Muscle of arm (tissue), 12 donors: ENCODE data around the gene OLA1. TPM values are rescaled to one million over a fixed set of nuclear protein-coding genes. Genes with fewer than 3 reads are reported as not detected.
A peak's percentile ranks its signal among the peaks of the same experiment; 100 is the strongest.

Experiments
- DNase-seq: peaks from one replicate; pipeline ENCODE4 v3.0.0-alpha.2; 2013
- polyA plus RNA-seq, 12 donors: library from polyadenylated mRNA; unstranded; fragments of 120-200 nt; gene quantifications; one replicate each; pipeline ENCODE4 v1.2.1, GENCODE V29; 2013; ENCODE audit not compliant: insufficient read length in 12 of 12

Gene OLA1
- polyA plus RNA-seq, 12 donors, result 180 to 284 (median 252) TPM; not detected in 1

- no peak for DNase-seq
Observed at GRCh38 chr2:174067815-174068214, 180.5 kb downstream of the OLA1 start.

GRCh38 chr2:174066871-174067270 is 181.5 kb downstream of the OLA1 start:
- DNase-seq, result no peak

GRCh38 chr2:174063492-174064092 is 184.7 kb downstream of the OLA1 start:
- no peak for DNase-seq

GRCh38 chr2:174062934-174063333 is 185.4 kb downstream of the OLA1 start:
- DNase-seq, result no peak

- DNase-seq, result no peak
Observed at GRCh38 chr2:174059884-174060244, 188.5 kb downstream of the OLA1 start.

- DNase-seq, result no peak
Observed at GRCh38 chr2:174059178-174059883, 189.0 kb downstream of the OLA1 start.

- no peak for DNase-seq
Observed at GRCh38 chr2:174058456-174058855, 189.9 kb downstream of the OLA1 start.

GRCh38 chr2:174058026-174058425 is 190.3 kb downstream of the OLA1 start:
- DNase-seq, result no peak

GRCh38 chr2:174054926-174055325 is 193.4 kb downstream of the OLA1 start:
- DNase-seq, result no peak

GRCh38 chr2:174053355-174054151 is 194.8 kb downstream of the OLA1 start:
- DNase-seq, result no peak

- DNase-seq, result no peak
Observed at GRCh38 chr2:174052584-174052976, 195.8 kb downstream of the OLA1 start.

- no peak for DNase-seq
Observed at GRCh38 chr2:174051741-174052583, 196.4 kb downstream of the OLA1 start.

GRCh38 chr2:174051068-174051467 is 197.3 kb downstream of the OLA1 start:
- no peak for DNase-seq

GRCh38 chr2:174049895-174050294 is 198.4 kb downstream of the OLA1 start:
- DNase-seq, result no peak

- DNase-seq, result no peak
Observed at GRCh38 chr2:174048243-174048642, 200.1 kb downstream of the OLA1 start.

- DNase-seq, result no peak
Observed at GRCh38 chr2:174047746-174048145, 200.6 kb downstream of the OLA1 start.

- DNase-seq, result no peak
Observed at GRCh38 chr2:174046172-174046571, 202.2 kb downstream of the OLA1 start.

GRCh38 chr2:174044556-174044955 is 203.8 kb downstream of the OLA1 start:
- no peak for DNase-seq

GRCh38 chr2:174040417-174040701 is 208.0 kb downstream of the OLA1 start:
- no peak for DNase-seq

- DNase-seq, result peak; percentile 93
Observed at GRCh38 chr2:174039551-174040416, 208.5 kb downstream of the OLA1 start.

- DNase-seq, result no peak
Observed at GRCh38 chr2:174038462-174038861, 209.9 kb downstream of the OLA1 start.
